Activated T-helper 1 cell treated with anti-CD3 and anti-CD28 coated beads, Interleukin-12 subunit alpha, Interleukin-12 subunit beta, Interleukin-2, Interleukin-4 antibody, amounts not matched to agents 30 ng/mL and 10 ng/mL and 1 ng/mL, durations not matched to agents 14 hours and 24 hours and 36 hours (primary cell): ENCODE data around the gene WDR1. TPM values are rescaled to one million over a fixed set of nuclear protein-coding genes. Genes with fewer than 3 reads are reported as not detected.

Experiments
- DNase-seq: peaks from one replicate; pipeline ENCODE4 v3.0.0; 2021; ENCODE audit warnings: low spot score
- H3K27ac Mint-ChIP-seq: one replicate; pipeline ENCODE4 v1.8.0; 2021; ENCODE audit warnings: mild to moderate bottlenecking, mixed read lengths
- H3K27me3 Mint-ChIP-seq: one replicate; pipeline ENCODE4 v1.8.0; 2022; ENCODE audit warnings: mild to moderate bottlenecking, moderate library complexity, mixed read lengths; ENCODE audit not compliant: insufficient read depth
- H3K36me3 Mint-ChIP-seq: one replicate; pipeline ENCODE4 v1.8.0; 2021; ENCODE audit warnings: low read depth, mixed read lengths
- H3K4me1 Mint-ChIP-seq: one replicate; pipeline ENCODE4 v1.8.0; 2021; ENCODE audit warnings: low read depth, mixed read lengths
- H3K4me3 Mint-ChIP-seq: one replicate; pipeline ENCODE4 v1.8.0; 2021; ENCODE audit warnings: mild to moderate bottlenecking, moderate library complexity, mixed read lengths
- H3K9me3 Mint-ChIP-seq: one replicate; pipeline ENCODE4 v1.8.0; 2021; ENCODE audit warnings: mixed read lengths
- intact Hi-C: fragments of 100-400 bp; cut with micrococcal nuclease; formaldehyde crosslinking; loops from one replicate; pipeline ENCODE4 v1.15.1; 2024
- total RNA-seq: library from RNA; stranded (reverse); gene quantifications from 2 replicates; pipeline ENCODE4 v1.2.3, GENCODE V29; 2022

WDR1 gene
- total RNA-seq, 1 donor from 2014 or later, result 453 TPM

- H3K36me3 Mint-ChIP-seq, result peaks cover 67% of the 10 kb centered on the region
- H3K9me3 Mint-ChIP-seq, result no peaks in the 10 kb centered on the region
- intact Hi-C loops, result no loop called here
- H3K4me3 Mint-ChIP-seq, result no peak overlapping the region
- DNase-seq, result no peak
- H3K4me1 Mint-ChIP-seq, result no peaks in the 10 kb centered on the region
- H3K27me3 Mint-ChIP-seq, result no peaks in the 10 kb centered on the region
- H3K27ac Mint-ChIP-seq, result peak overlapping the region; percentile 31
Observed at GRCh38 chr4:10072420-10073017, 44.1 kb downstream of the WDR1 start.

GRCh38 chr4:10069075-10069642 is 47.4 kb downstream of the WDR1 start:
- H3K4me3 Mint-ChIP-seq, result no peak overlapping the region
- intact Hi-C loops, result no loop called here
- H3K27ac Mint-ChIP-seq, result no peak overlapping the region
- peaks cover 58% of the 10 kb centered on the region for H3K36me3 Mint-ChIP-seq
- DNase-seq, result no peak
- H3K4me1 Mint-ChIP-seq, result no peaks in the 10 kb centered on the region
- H3K9me3 Mint-ChIP-seq, result no peaks in the 10 kb centered on the region
- H3K27me3 Mint-ChIP-seq, result no peaks in the 10 kb centered on the region

GRCh38 chr4:10066670-10067651 is 49.6 kb downstream of the WDR1 start:
- H3K4me3 Mint-ChIP-seq, result no peak overlapping the region
- H3K27ac Mint-ChIP-seq, result no peak overlapping the region
- intact Hi-C loops, result no loop called here
- no peak for DNase-seq
- H3K4me1 Mint-ChIP-seq, result no peaks in the 10 kb centered on the region
- no peaks in the 10 kb centered on the region for H3K9me3 Mint-ChIP-seq
- H3K36me3 Mint-ChIP-seq, result peaks cover 44% of the 10 kb centered on the region
- no peaks in the 10 kb centered on the region for H3K27me3 Mint-ChIP-seq

- no peaks in the 10 kb centered on the region for H3K9me3 Mint-ChIP-seq
- DNase-seq, result no peak
- no peaks in the 10 kb centered on the region for H3K4me1 Mint-ChIP-seq
- H3K27me3 Mint-ChIP-seq, result no peaks in the 10 kb centered on the region
- H3K36me3 Mint-ChIP-seq, result peaks cover 45% of the 10 kb centered on the region
- no peak overlapping the region for H3K27ac Mint-ChIP-seq
- no peak overlapping the region for H3K4me3 Mint-ChIP-seq
- intact Hi-C loops, result no loop called here
Observed at GRCh38 chr4:10066206-10066605, 50.4 kb downstream of the WDR1 start.

GRCh38 chr4:10063544-10064300 is 52.9 kb downstream of the WDR1 start:
- peaks cover 41% of the 10 kb centered on the region for H3K36me3 Mint-ChIP-seq
- H3K4me1 Mint-ChIP-seq, result no peaks in the 10 kb centered on the region
- intact Hi-C loops, result no loop called here
- H3K27ac Mint-ChIP-seq, result no peak overlapping the region
- H3K27me3 Mint-ChIP-seq, result no peaks in the 10 kb centered on the region
- no peak overlapping the region for H3K4me3 Mint-ChIP-seq
- DNase-seq, result no peak
- no peaks in the 10 kb centered on the region for H3K9me3 Mint-ChIP-seq

- H3K9me3 Mint-ChIP-seq, result no peaks in the 10 kb centered on the region
- DNase-seq, result no peak
- no peaks in the 10 kb centered on the region for H3K27me3 Mint-ChIP-seq
- intact Hi-C loops, result no loop called here
- peaks cover 29% of the 10 kb centered on the region for H3K36me3 Mint-ChIP-seq
- no peaks in the 10 kb centered on the region for H3K4me1 Mint-ChIP-seq
- H3K27ac Mint-ChIP-seq, result no peak overlapping the region
- no peak overlapping the region for H3K4me3 Mint-ChIP-seq
Observed at GRCh38 chr4:10061650-10062415, 54.8 kb downstream of the WDR1 start.

- Mint-ChIP-seq H3K4me3 (no peak overlapping the region), H3K27ac (no peak overlapping the region), H3K4me1 (no peaks in the 10 kb centered on the region), H3K9me3 (no peaks in the 10 kb centered on the region), H3K36me3 (peaks cover 20% of the 10 kb centered on the region), H3K27me3 (no peaks in the 10 kb centered on the region)
- intact Hi-C loops, result no loop called here
- no peak for DNase-seq
Observed at GRCh38 chr4:10058371-10058770, 58.2 kb downstream of the WDR1 start.

GRCh38 chr4:10057023-10057395 is 59.6 kb downstream of the WDR1 start:
- H3K9me3 Mint-ChIP-seq, result no peaks in the 10 kb centered on the region
- H3K36me3 Mint-ChIP-seq, result peaks cover 17% of the 10 kb centered on the region
- no peaks in the 10 kb centered on the region for H3K27me3 Mint-ChIP-seq
- H3K4me1 Mint-ChIP-seq, result no peaks in the 10 kb centered on the region
- intact Hi-C loops, result no loop called here
- H3K27ac Mint-ChIP-seq, result no peak overlapping the region
- no peak overlapping the region for H3K4me3 Mint-ChIP-seq
- no peak for DNase-seq

GRCh38 chr4:10056334-10057022 is 60.1 kb downstream of the WDR1 start:
- Mint-ChIP-seq H3K27me3 (no peaks in the 10 kb centered on the region), H3K4me1 (no peaks in the 10 kb centered on the region), H3K4me3 (no peak overlapping the region), H3K36me3 (peaks cover 13% of the 10 kb centered on the region), H3K27ac (no peak overlapping the region), H3K9me3 (no peaks in the 10 kb centered on the region)
- intact Hi-C loops, result no loop called here
- no peak for DNase-seq

- H3K27me3 Mint-ChIP-seq, result no peaks in the 10 kb centered on the region
- no peak overlapping the region for H3K27ac Mint-ChIP-seq
- no peaks in the 10 kb centered on the region for H3K4me1 Mint-ChIP-seq
- no peak for DNase-seq
- intact Hi-C loops, result no loop called here
- no peaks in the 10 kb centered on the region for H3K9me3 Mint-ChIP-seq
- peaks cover 9% of the 10 kb centered on the region for H3K36me3 Mint-ChIP-seq
- no peak overlapping the region for H3K4me3 Mint-ChIP-seq
Observed at GRCh38 chr4:10055871-10056270, 60.7 kb downstream of the WDR1 start.

GRCh38 chr4:10054571-10055041 is 62.0 kb downstream of the WDR1 start:
- intact Hi-C loops, result no loop called here
- Mint-ChIP-seq H3K27ac (no peak overlapping the region), H3K4me1 (no peaks in the 10 kb centered on the region), H3K27me3 (no peaks in the 10 kb centered on the region), H3K4me3 (no peak overlapping the region), H3K36me3 (peaks cover 5% of the 10 kb centered on the region), H3K9me3 (no peaks in the 10 kb centered on the region)
- no peak for DNase-seq
